ENCODE data around the gene STARD3. TPM values are rescaled to one million over a fixed set of nuclear protein-coding genes. Genes with fewer than 3 reads are reported as not detected.

Gene STARD3
- total RNA-seq, 1 experiment from 2014 or later, result 55.5 TPM

DNA sequence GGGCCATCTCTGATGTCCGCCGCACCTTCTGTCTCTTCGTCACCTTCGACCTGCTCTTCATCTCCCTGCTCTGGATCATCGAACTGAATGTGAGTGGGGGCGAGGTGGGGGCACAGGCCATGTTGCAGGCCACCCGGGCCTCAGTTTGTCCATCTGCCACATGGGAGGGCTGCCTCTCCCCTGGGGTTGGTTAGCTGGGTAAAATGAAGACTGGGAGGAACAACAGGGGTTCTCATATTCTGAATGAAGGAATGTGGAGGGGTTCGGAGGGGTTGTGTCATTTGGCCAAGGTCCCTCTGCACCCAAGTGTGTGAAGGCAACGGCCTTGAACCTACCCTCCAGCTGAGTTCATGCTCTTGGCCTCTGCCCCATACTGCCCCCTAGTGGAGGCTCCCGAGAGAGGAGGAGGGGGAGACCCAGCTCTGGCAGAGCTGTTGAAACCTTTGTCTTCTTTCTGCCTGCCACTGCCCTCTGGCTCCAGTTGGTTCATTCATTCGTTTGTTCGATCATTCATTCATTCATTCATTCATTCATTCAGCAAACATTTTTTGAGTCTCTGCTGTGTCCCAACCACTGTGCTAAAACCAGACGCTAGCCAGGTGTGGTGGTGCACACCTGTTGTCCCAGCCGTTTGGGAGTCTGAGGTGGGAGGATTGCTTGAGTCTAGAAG lies 16.9 kb downstream of the STARD3 start:
- Mint-ChIP-seq H3K27ac (ENCODE audit: unreplicated experiment) (no peak overlapping the region), H3K4me3 (ENCODE audit: unreplicated experiment) (no peak overlapping the region), H3K4me1 (ENCODE audit: low read depth, unreplicated experiment) (peaks cover 18% of the 10 kb centered on the region), H3K9me3 (ENCODE audit: unreplicated experiment) (no peaks in the 10 kb centered on the region), H3K36me3 (ENCODE audit: insufficient read depth, unreplicated experiment) (peaks cover 19% of the 10 kb centered on the region), H3K27me3 (ENCODE audit: insufficient read depth, unreplicated experiment) (no peaks in the 10 kb centered on the region)
- Histone ChIP-seq H3K4me3 (ENCODE audit: low read depth, low read length) (no peak overlapping the region), H3K36me3 (ENCODE audit: control insufficient read depth, insufficient read depth, low read length) (peaks cover 2% of the 10 kb centered on the region; the same call in 1 of the 2 replicates), H3K4me1 (peaks cover 19% of the 10 kb centered on the region), H3K27me3 (replicated peaks; ENCODE audit: control insufficient read depth, insufficient read depth, low read length) (no peaks in the 10 kb centered on the region), H3K9me3 (no peaks in the 10 kb centered on the region)
- DNase-seq, result peak in 1 of 2 experiments; percentile 69
- CTCF ChIA-PET, result interaction anchor here (0.9 to 3.6 kb wide), 10 partner anchors 10 to 77 kb away, joined by 4 to 22 read pairs (median 5); partner anchors contain the start of genes MIEN1, PNMT, STARD3 and TCAP
- no TSS peak for BruUV-seq (replicated peaks)
- intact Hi-C loops (cut with micrococcal nuclease; ENCODE audit: unreplicated experiment), result no loop called here
- TF ChIP-seq, protein P1, sequence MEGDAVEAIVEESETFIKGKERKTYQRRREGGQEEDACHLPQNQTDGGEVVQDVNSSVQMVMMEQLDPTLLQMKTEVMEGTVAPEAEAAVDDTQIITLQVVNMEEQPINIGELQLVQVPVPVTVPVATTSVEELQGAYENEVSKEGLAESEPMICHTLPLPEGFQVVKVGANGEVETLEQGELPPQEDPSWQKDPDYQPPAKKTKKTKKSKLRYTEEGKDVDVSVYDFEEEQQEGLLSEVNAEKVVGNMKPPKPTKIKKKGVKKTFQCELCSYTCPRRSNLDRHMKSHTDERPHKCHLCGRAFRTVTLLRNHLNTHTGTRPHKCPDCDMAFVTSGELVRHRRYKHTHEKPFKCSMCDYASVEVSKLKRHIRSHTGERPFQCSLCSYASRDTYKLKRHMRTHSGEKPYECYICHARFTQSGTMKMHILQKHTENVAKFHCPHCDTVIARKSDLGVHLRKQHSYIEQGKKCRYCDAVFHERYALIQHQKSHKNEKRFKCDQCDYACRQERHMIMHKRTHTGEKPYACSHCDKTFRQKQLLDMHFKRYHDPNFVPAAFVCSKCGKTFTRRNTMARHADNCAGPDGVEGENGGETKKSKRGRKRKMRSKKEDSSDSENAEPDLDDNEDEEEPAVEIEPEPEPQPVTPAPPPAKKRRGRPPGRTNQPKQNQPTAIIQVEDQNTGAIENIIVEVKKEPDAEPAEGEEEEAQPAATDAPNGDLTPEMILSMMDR (IDR thresholded peaks at IDR 0.05; ENCODE audit: insufficient read depth in 1 of 2, low read depth in 1 of 2, low read length in 1 of 2, severe bottlenecking in 1 of 2, unreplicated experiment in 1 of 2), result peak; percentile 76 to 81
- POLR2A ChIA-PET, result no interaction called here

DNA sequence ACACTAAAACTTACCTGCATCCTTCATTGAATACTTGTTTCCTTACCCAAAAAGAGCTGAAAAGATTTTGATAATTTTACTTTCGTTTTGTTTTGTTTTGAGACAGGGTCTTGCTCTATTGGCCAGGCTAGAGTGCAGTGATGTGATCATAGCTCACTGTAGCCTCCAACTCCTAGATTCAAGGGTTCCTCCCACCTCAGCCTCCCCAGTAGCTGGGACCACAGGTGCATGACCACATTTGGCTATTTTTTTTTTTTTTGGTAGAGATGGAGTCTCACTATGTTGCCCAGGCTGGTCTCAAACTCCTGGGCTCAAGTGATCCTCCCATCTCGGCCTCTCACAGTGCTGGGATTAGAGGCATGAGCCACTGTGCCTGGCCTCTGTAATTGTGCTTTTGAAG lies 18.2 kb downstream of the STARD3 start:
- Mint-ChIP-seq H3K4me3 (ENCODE audit: unreplicated experiment) (no peak overlapping the region), H3K4me1 (ENCODE audit: low read depth, unreplicated experiment) (peaks cover 18% of the 10 kb centered on the region), H3K9me3 (ENCODE audit: unreplicated experiment) (no peaks in the 10 kb centered on the region), H3K27me3 (ENCODE audit: insufficient read depth, unreplicated experiment) (no peaks in the 10 kb centered on the region), H3K36me3 (ENCODE audit: insufficient read depth, unreplicated experiment) (peaks cover 19% of the 10 kb centered on the region), H3K27ac (ENCODE audit: unreplicated experiment) (no peak overlapping the region)
- no TSS peak for BruUV-seq (replicated peaks)
- H3K4me1 ChIP-seq, result peaks cover 19% of the 10 kb centered on the region
- no peak overlapping the region for H3K4me3 ChIP-seq (ENCODE audit: low read depth, low read length)
- DNase-seq, result no peak
- intact Hi-C loops (cut with micrococcal nuclease; ENCODE audit: unreplicated experiment), result no loop called here
- ChIA-PET POLR2A (no interaction called here), CTCF (interaction anchor here (0.7 to 3.6 kb wide), 7 partner anchors 8 to 33 kb away, joined by 3 to 22 read pairs (median 4); partner anchors contain the start of gene TCAP)
- no peaks in the 10 kb centered on the region for H3K27me3 ChIP-seq (replicated peaks; ENCODE audit: control insufficient read depth, insufficient read depth, low read length)
- peaks cover 2% of the 10 kb centered on the region; the same call in 1 of the 2 replicates for H3K36me3 ChIP-seq (ENCODE audit: control insufficient read depth, insufficient read depth, low read length)
- no peaks in the 10 kb centered on the region for H3K9me3 ChIP-seq
- TF ChIP-seq, protein P1 (IDR thresholded peaks at IDR 0.05; ENCODE audit: insufficient read depth in 1 of 2, low read depth in 1 of 2, low read length in 1 of 2, severe bottlenecking in 1 of 2, unreplicated experiment in 1 of 2), result no peak

DNA sequence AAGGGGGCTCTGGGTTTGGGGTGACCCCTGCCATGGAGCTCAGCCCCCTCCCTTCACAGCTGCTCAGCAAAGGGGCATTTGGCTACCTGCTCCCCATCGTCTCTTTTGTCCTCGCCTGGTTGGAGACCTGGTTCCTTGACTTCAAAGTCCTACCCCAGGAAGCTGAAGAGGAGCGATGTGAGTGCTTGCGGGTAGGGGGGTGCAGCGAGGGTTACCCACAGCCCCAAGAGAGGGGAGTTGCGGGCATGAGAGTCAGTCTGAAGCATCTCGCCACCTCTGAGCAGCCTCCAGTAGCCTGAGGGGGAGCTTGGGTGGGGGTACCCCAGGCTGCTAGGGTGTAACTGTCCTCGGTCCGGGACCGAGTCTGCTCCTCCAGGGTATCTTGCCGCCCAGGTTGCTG lies 21.4 kb downstream of the STARD3 start:
- no peaks in the 10 kb centered on the region for H3K27me3 Mint-ChIP-seq (ENCODE audit: insufficient read depth, unreplicated experiment)
- CTCF ChIA-PET, result interaction anchor here (0.7 kb wide), 1 partner anchor 12 kb away, joined by 3 read pairs; no protein-coding TSS in a partner anchor

More for the DNA sequence above, 21.4 kb downstream of the STARD3 start:
- no peaks in the 10 kb centered on the region for H3K27me3 ChIP-seq (replicated peaks; ENCODE audit: control insufficient read depth, insufficient read depth, low read length)
- no peak overlapping the region for H3K4me3 Mint-ChIP-seq (ENCODE audit: unreplicated experiment)
- H3K4me3 ChIP-seq (ENCODE audit: low read depth, low read length), result no peak overlapping the region
- peaks cover 4% of the 10 kb centered on the region for H3K4me1 ChIP-seq
- peaks cover 2% of the 10 kb centered on the region for H3K36me3 ChIP-seq (ENCODE audit: control insufficient read depth, insufficient read depth, low read length)
- no peaks in the 10 kb centered on the region for H3K9me3 Mint-ChIP-seq (ENCODE audit: unreplicated experiment)
- no peaks in the 10 kb centered on the region for H3K4me1 Mint-ChIP-seq (ENCODE audit: low read depth, unreplicated experiment)
- TF ChIP-seq, protein P1 (IDR thresholded peaks at IDR 0.05; ENCODE audit: insufficient read depth in 1 of 2, low read depth in 1 of 2, low read length in 1 of 2, severe bottlenecking in 1 of 2, unreplicated experiment in 1 of 2), result no peak
- H3K9me3 ChIP-seq, result no peaks in the 10 kb centered on the region
- no peak overlapping the region for H3K27ac Mint-ChIP-seq (ENCODE audit: unreplicated experiment)
- no peak for DNase-seq
- intact Hi-C loops (cut with micrococcal nuclease; ENCODE audit: unreplicated experiment), result no loop called here
- no TSS peak for BruUV-seq (replicated peaks)
- POLR2A ChIA-PET, result no interaction called here
- H3K36me3 Mint-ChIP-seq (ENCODE audit: insufficient read depth, unreplicated experiment), result peaks cover 9% of the 10 kb centered on the region

All from Caco-2 (cell line).